SHP77 (cell line): ENCODE results near the gene SIK3.
"Not testable (repeated sequence)": the region's sequence is repeated elsewhere in the genome, so short reads cannot be mapped to it uniquely, and the experiment has no call there.

ENCODE experiments used
- DNase-seq, 2 experiments: peaks; one replicate each; lab custom pipeline; 2025; lab: John Stamatoyannopoulos, UW

SIK3 gene

GRCh38 chr11:116840224-116840745, 257.9 kb downstream of the SIK3 start:
- no peak for DNase-seq

- DNase-seq, result no peak
Observed at GRCh38 chr11:116838321-116839084, 259.7 kb downstream of the SIK3 start.

- no peak for DNase-seq
Observed at GRCh38 chr11:116837231-116838091, 260.8 kb downstream of the SIK3 start, which contains the start of gene APOA1. Gene APOA1 (minus strand): TSS chr11:116837622. CDS start chr11:116837387, 235 bp downstream.

- no peak for DNase-seq
Observed at GRCh38 chr11:116836632-116836991, 261.6 kb downstream of the SIK3 start.

GRCh38 chr11:116835791-116836631, 262.2 kb downstream of the SIK3 start:
- DNase-seq, result peak; percentile 85 to 86

GRCh38 chr11:116835042-116835772, 263.0 kb downstream of the SIK3 start:
- DNase-seq, result no peak

- not testable (repeated sequence) for DNase-seq
Observed at GRCh38 chr11:116834535-116835041, 263.6 kb downstream of the SIK3 start.

GRCh38 chr11:116833816-116834534, 264.3 kb downstream of the SIK3 start:
- no peak for DNase-seq

GRCh38 chr11:116833491-116833815, 264.8 kb downstream of the SIK3 start:
- no peak for DNase-seq

GRCh38 chr11:116832350-116833290, 265.6 kb downstream of the SIK3 start:
- DNase-seq, result peak in 1 of 2 experiments; percentile 14

- DNase-seq, result no peak
Observed at GRCh38 chr11:116831790-116832349, 266.4 kb downstream of the SIK3 start.

- no peak for DNase-seq
Observed at GRCh38 chr11:116830184-116830912, 267.9 kb downstream of the SIK3 start.

GRCh38 chr11:116829525-116830183, 268.6 kb downstream of the SIK3 start, which contains the start of gene APOC3:
Gene APOC3 (plus strand): TSS chr11:116829907. CDS start chr11:116830583, 676 bp downstream.
- DNase-seq, result no peak

GRCh38 chr11:116828632-116829524, 269.4 kb downstream of the SIK3 start:
- no peak for DNase-seq

GRCh38 chr11:116827461-116827860, 270.8 kb downstream of the SIK3 start:
- no peak for DNase-seq

- no peak for DNase-seq
Observed at GRCh38 chr11:116826751-116827431, 271.3 kb downstream of the SIK3 start.
